Measurements from ENCODE around the gene SF3B5. TPM values are rescaled to one million over a fixed set of nuclear protein-coding genes. Genes with fewer than 3 reads are reported as not detected.
"Not testable (repeated sequence)": the region's sequence is repeated elsewhere in the genome, so short reads cannot be mapped to it uniquely, and the experiment has no call there.

SF3B5 gene
- total RNA-seq, 1 donor from 2014 or later: 144 TPM

DNA sequence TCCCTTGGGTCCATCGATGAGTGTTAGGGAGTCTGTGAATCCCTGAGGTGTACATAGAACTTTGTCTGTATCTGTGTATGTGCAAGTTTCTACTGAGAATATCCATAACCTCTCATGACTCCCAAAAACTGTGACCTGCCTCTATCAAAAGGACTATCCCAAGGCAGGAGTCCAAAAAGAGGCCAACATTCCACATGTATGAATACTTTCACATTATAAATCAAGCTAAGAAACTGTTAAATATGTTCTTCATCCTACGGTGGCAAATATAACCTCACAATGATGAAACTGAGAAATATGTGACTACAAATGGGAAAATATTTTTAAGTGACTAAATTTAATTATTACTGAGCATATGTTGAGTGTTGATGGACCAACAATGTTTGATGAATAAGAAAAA is 38.8 kb upstream of the SF3B5 start:
- Mint-ChIP-seq H3K36me3 (ENCODE audit: low read depth) (no peaks in the 10 kb centered on the region), H3K27ac (no peak overlapping the region), H3K27me3 (no peaks in the 10 kb centered on the region), H3K9me3 (no peaks in the 10 kb centered on the region), H3K4me3 (no peak overlapping the region), H3K4me1 (peaks cover 12% of the 10 kb centered on the region)
- ChIA-PET CTCF (no interaction called here), POLR2A (no interaction called here)
- TF ChIP-seq, protein P1, sequence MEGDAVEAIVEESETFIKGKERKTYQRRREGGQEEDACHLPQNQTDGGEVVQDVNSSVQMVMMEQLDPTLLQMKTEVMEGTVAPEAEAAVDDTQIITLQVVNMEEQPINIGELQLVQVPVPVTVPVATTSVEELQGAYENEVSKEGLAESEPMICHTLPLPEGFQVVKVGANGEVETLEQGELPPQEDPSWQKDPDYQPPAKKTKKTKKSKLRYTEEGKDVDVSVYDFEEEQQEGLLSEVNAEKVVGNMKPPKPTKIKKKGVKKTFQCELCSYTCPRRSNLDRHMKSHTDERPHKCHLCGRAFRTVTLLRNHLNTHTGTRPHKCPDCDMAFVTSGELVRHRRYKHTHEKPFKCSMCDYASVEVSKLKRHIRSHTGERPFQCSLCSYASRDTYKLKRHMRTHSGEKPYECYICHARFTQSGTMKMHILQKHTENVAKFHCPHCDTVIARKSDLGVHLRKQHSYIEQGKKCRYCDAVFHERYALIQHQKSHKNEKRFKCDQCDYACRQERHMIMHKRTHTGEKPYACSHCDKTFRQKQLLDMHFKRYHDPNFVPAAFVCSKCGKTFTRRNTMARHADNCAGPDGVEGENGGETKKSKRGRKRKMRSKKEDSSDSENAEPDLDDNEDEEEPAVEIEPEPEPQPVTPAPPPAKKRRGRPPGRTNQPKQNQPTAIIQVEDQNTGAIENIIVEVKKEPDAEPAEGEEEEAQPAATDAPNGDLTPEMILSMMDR (IDR thresholded peaks at IDR 0.05): no peak
- DNase-seq (no peak), ATAC-seq (ENCODE audit: low read depth) (no peak)
- intact Hi-C loops (cut with micrococcal nuclease): no loop called here

DNA sequence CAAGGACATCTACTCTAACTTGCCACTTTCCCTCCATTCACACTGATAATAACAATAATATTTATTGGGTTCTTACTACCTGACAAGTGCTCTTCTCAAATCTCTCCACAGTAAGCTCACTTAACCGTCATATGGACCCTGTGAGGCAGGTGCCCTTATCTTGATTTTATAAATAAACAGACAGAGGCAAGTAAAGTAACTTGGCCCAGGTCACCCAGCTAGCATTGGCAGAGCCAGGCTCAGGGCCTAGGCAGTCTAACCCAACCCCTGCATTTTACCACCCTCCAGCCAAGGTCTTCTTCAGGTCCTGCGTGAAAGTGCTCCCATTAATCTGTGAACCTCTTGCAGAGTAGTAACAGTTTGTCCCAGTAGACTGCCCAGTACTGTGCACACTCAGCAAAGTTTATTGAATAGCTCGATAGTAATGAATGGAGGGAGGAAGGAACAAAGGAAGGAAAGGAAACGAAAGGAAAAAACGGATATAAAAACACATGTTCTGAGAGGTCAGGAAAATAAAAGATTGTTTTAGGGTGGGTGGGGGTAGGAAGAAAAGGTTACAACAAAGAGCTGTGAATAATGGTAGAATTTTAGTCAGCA is 38.0 kb upstream of the SF3B5 start:
- Mint-ChIP-seq H3K27ac (no peak overlapping the region), H3K9me3 (no peaks in the 10 kb centered on the region), H3K27me3 (peaks cover 2% of the 10 kb centered on the region), H3K36me3 (ENCODE audit: low read depth) (no peaks in the 10 kb centered on the region), H3K4me1 (peaks cover 12% of the 10 kb centered on the region), H3K4me3 (no peak overlapping the region)
- CTCF ChIA-PET: no interaction called here
- intact Hi-C loops (cut with micrococcal nuclease): no loop called here
- POLR2A ChIA-PET: no interaction called here
- ATAC-seq (ENCODE audit: low read depth) (no peak), DNase-seq (no peak)
- TF ChIP-seq, protein P1 (IDR thresholded peaks at IDR 0.05): no peak

DNA sequence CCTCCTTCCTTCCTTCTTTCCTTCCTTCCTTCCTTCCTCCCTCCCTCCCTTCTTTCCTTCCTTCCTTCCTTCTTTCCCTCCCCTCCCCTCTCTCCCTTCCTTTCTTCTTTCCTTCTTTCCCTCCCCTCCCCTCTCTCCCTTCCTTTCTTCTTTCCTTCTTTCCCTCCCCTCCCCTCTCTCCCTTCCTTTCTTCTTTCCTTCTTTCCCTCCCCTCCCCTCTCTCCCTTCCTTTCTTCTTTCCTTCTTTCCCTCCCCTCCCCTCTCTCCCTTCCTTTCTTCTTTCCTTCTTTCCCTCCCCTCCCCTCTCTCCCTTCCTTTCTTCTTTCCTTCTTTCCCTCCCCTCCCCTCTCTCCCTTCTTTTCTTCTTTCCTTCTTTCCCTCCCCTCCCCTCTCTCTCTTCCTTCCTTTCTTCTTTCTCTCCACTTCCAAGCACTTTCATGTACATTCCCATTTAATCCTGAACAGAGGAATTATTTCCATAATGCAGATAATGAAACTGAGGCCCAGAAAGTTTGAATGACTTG is 36.9 kb upstream of the SF3B5 start:
- ATAC-seq (ENCODE audit: low read depth); H3K4me3 Mint-ChIP-seq; H3K36me3 Mint-ChIP-seq (ENCODE audit: low read depth); CTCF ChIA-PET; POLR2A ChIA-PET; intact Hi-C loops (cut with micrococcal nuclease); H3K27me3 Mint-ChIP-seq; DNase-seq; H3K27ac Mint-ChIP-seq; H3K9me3 Mint-ChIP-seq: not testable (repeated sequence)
- H3K4me1 Mint-ChIP-seq: peaks cover 12% of the 10 kb centered on the region

DNA sequence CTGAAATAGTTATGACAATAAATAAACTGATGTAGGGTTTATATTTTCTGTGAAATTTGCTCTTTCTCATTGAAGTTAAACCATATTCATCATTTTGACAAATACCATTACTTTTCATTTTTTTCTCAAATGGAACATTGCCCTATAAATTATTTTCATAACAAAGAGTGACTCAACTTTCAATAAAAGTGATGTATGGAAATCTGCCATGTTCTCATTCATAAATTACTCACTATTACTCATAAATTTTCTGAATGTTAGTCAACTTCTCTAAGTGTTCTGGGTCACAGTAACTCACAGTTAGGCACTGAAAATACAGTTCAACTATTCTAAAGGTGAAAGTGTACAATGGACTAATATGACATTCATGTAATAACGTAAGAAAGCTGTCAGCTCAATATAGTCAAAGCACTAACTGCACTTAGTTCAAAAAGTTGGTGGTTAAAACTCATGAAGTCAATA is 35.9 kb upstream of the SF3B5 start:
- CTCF ChIA-PET: no interaction called here
- ATAC-seq (ENCODE audit: low read depth) (no peak), DNase-seq (no peak)
- no peak overlapping the region for H3K4me3 Mint-ChIP-seq
- H3K4me1 Mint-ChIP-seq: peaks cover 12% of the 10 kb centered on the region
- peaks cover 2% of the 10 kb centered on the region for H3K27me3 Mint-ChIP-seq
- H3K27ac Mint-ChIP-seq: no peak overlapping the region
- intact Hi-C loops (cut with micrococcal nuclease): no loop called here
- TF ChIP-seq, protein P1 (IDR thresholded peaks at IDR 0.05): no peak
- no peaks in the 10 kb centered on the region for H3K36me3 Mint-ChIP-seq (ENCODE audit: low read depth)
- POLR2A ChIA-PET: no interaction called here
- no peaks in the 10 kb centered on the region for H3K9me3 Mint-ChIP-seq

DNA sequence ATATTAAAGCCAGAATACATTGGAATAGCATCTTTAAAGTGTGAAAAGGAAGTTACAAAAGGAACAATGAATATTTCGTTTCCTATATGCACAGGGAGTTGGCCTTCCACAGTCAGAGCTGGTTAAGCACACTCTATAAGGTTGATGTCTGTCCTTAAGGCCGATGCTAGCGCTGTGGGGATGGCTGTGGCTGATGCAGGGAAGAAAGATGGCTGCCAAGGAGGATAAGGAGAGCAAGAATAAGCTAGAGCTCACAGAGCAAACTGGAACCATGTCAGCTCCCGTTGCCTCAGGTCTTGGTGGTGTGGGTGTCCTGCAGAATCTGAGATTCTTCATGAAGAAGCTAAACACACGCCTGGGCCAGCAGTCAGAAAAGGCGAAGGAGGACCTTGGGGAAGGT is 34.1 kb upstream of the SF3B5 start:
- CTCF ChIA-PET: no interaction called here
- ATAC-seq (ENCODE audit: low read depth): no peak
- Mint-ChIP-seq H3K4me1 (peaks cover 13% of the 10 kb centered on the region), H3K36me3 (ENCODE audit: low read depth) (no peaks in the 10 kb centered on the region), H3K27me3 (peaks cover 2% of the 10 kb centered on the region), H3K4me3 (no peak overlapping the region), H3K27ac (no peak overlapping the region), H3K9me3 (no peaks in the 10 kb centered on the region)
- POLR2A ChIA-PET: no interaction called here
- intact Hi-C loops (cut with micrococcal nuclease): no loop called here
- TF ChIP-seq, protein P1 (IDR thresholded peaks at IDR 0.05): no peak
- no peak for DNase-seq

DNA sequence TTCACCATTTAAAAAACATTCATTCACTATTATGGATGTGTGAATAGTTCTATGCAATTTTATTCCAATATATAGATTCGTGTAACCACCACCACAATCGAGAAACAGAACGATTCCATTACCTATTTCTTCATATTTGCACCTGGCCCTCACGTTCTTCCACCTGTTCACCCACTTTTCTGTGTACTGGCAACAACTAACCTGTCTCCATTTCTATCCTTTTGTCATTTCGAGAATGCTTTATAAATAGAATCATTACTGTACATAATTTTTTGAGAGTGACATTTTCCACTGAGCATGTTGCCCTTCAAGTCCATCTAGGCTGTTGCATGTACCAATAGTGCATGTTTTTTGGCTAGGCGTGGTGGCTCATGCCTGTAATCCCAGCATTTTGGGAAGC is 31.7 kb upstream of the SF3B5 start:
- H3K27ac Mint-ChIP-seq: no peak overlapping the region
- POLR2A ChIA-PET: interaction anchor here (0.7 kb wide), 1 partner anchor 362 kb away, joined by 3 read pairs; no protein-coding TSS in a partner anchor
- CTCF ChIA-PET: no interaction called here
- TF ChIP-seq, protein P1 (IDR thresholded peaks at IDR 0.05): no peak
- no peak for ATAC-seq (ENCODE audit: low read depth)
- H3K36me3 Mint-ChIP-seq (ENCODE audit: low read depth): no peaks in the 10 kb centered on the region
- H3K4me1 Mint-ChIP-seq: peaks cover 17% of the 10 kb centered on the region
- DNase-seq: no peak
- H3K4me3 Mint-ChIP-seq: no peak overlapping the region
- peaks cover 2% of the 10 kb centered on the region for H3K27me3 Mint-ChIP-seq
- intact Hi-C loops (cut with micrococcal nuclease): no loop called here
- no peaks in the 10 kb centered on the region for H3K9me3 Mint-ChIP-seq

Measured in activated B cell treated with CpG ODN at 0.5 μM for 24 hours (primary cell).